Measurements from ENCODE around the gene CASZ1. TPM values are rescaled to one million over a fixed set of nuclear protein-coding genes. Genes with fewer than 3 reads are reported as not detected.

Gene CASZ1
- total and polyA plus RNA-seq, 12 donors = 19.5 to 79.8 (median 64.7) TPM

DNA sequence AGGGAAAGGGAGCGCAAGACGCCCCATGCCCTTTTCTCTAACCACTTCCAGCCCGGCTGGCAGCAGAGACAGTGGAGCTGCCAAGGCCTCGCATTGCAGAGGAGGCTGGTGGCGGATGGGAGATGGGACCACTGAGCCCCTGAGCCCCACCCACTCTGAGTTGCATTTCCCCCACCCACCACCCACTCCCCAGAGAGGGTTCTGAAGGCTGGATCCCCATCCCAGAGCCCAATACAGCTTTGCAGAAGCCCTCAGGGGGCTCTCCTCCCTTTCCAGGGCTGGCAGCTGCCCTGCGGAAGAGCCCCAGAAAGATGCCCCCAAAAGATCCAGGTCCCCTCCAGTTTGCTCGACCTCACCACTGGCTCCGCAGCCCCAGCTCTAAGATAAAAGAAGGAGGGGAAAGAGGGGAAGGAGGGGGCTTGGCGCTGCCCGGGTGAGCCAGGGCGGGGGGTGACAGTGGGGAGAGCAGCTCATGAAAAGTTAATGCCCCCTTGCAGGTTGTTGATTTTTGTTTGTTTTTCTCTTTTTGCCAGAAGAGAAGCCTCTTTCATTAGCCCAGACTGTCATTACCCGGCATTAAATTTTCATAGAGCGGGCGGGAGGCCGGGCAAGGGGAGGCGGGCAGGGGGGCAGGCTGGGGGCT, 38.4 kb upstream of the CASZ1 start:
- peaks cover 0 to 64% (median 40%) of the 10 kb centered on the region in 7 donors for H3K27me3 ChIP-seq
- DNase-seq (no peak), ATAC-seq (no peak)

DNA sequence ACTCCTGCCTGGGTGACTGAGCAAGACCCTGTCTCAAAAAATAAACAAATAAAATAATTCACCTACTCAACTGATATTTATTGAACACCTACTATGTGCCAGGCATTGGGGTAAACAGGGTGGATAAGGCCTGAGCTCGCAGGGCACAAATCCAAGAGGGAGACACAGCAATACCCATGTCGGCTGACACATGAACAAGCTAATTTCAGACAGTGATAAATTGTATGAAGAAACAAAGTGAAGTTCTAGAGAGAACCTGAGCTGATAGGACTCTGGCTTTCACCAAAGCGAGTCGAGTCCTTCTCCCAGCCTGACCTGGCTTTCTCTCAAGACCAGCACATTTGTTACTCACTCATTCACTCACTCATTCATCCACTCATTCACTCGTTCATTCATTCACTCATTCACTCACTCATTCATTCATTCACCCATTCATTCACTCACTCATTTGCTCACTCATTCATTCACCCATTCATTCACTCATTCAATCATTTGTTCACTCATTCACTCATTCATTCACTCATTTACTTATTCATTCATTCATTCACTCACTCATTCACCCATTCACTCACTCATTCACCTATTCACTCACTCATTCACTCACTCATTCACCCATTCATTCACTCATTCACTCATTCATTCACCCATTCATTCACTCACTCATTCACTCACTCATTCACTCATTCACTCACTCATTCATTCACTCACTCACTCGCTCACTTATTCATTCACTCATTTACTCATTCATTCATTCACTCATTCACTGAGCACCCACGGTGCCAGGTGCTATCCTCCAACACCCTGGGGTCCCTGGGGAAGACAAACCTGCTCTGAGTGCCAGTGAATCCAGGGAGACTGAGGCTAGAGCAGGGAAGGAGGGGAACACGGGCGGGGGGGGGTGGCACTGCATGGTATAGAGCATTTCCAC, 37.4 kb upstream of the CASZ1 start:
- intact Hi-C loops (cut with DNase I) = no loop called here
- no peaks in the 10 kb centered on the region for H3K9me3 ChIP-seq
- 73 to 74% methylated on average over 9 of the region's 9 CpGs for WGBS, 2 donors
- TF ChIP-seq, protein P1, sequence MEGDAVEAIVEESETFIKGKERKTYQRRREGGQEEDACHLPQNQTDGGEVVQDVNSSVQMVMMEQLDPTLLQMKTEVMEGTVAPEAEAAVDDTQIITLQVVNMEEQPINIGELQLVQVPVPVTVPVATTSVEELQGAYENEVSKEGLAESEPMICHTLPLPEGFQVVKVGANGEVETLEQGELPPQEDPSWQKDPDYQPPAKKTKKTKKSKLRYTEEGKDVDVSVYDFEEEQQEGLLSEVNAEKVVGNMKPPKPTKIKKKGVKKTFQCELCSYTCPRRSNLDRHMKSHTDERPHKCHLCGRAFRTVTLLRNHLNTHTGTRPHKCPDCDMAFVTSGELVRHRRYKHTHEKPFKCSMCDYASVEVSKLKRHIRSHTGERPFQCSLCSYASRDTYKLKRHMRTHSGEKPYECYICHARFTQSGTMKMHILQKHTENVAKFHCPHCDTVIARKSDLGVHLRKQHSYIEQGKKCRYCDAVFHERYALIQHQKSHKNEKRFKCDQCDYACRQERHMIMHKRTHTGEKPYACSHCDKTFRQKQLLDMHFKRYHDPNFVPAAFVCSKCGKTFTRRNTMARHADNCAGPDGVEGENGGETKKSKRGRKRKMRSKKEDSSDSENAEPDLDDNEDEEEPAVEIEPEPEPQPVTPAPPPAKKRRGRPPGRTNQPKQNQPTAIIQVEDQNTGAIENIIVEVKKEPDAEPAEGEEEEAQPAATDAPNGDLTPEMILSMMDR (IDR thresholded peaks at IDR 0.05) = no peak
- peaks cover 0 to 60% (median 39%) of the 10 kb centered on the region in 7 donors for H3K27me3 ChIP-seq
- no peak for ATAC-seq
- no peak overlapping the region for H3K27ac ChIP-seq
- no peak for DNase-seq
- H3K4me3 ChIP-seq = no peak overlapping the region
- H3K36me3 ChIP-seq = no peaks in the 10 kb centered on the region
- H3K4me1 ChIP-seq = peaks cover 0 to 8% (median 0%) of the 10 kb centered on the region in 9 donors

More for the DNA sequence above, 38.4 kb upstream of the CASZ1 start:
- no peaks in the 10 kb centered on the region for H3K36me3 ChIP-seq
- 41 to 61% methylated on average over 16 of the region's 16 CpGs for WGBS, 2 donors
- intact Hi-C loops (cut with DNase I) = no loop called here
- TF ChIP-seq, protein P1 (IDR thresholded peaks at IDR 0.05) = no peak
- no peak overlapping the region for H3K4me3 ChIP-seq
- peaks cover 0 to 8% (median 0%) of the 10 kb centered on the region in 9 donors for H3K4me1 ChIP-seq
- H3K27ac ChIP-seq = no peak overlapping the region
- no peaks in the 10 kb centered on the region for H3K9me3 ChIP-seq

DNA sequence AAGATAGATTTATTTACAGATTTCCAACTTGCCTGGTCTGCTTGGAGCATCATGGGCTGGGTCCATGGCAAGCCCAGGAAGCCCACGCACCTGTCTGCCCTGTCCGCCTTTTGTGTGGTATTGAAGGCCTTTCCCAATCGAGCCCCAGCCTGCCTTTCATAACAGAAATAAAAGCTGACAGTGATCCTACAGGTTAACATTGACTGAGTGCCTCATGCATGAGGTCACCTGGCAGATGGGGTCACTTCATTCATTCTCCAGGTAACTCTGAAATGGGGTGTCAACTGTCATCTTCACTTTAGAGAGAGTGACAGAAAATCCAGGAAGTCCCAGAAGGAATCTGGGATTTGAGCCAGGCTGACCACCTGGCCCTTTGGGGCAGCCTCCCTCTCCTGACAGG, 36.3 kb upstream of the CASZ1 start:
- Histone ChIP-seq H3K27me3 (peaks cover 0 to 56% (median 34%) of the 10 kb centered on the region in 7 donors), H3K36me3 (no peaks in the 10 kb centered on the region), H3K4me3 (no peak overlapping the region), H3K9me3 (no peaks in the 10 kb centered on the region), H3K27ac (no peak overlapping the region), H3K4me1 (peaks cover 0 to 8% (median 0%) of the 10 kb centered on the region in 9 donors)
- TF ChIP-seq, protein P1 (IDR thresholded peaks at IDR 0.05) = no peak
- 82% methylated on average over 3 of the region's 3 CpGs for WGBS, 2 donors
- ATAC-seq (no peak), DNase-seq (no peak)
- intact Hi-C loops (cut with DNase I) = no loop called here

DNA sequence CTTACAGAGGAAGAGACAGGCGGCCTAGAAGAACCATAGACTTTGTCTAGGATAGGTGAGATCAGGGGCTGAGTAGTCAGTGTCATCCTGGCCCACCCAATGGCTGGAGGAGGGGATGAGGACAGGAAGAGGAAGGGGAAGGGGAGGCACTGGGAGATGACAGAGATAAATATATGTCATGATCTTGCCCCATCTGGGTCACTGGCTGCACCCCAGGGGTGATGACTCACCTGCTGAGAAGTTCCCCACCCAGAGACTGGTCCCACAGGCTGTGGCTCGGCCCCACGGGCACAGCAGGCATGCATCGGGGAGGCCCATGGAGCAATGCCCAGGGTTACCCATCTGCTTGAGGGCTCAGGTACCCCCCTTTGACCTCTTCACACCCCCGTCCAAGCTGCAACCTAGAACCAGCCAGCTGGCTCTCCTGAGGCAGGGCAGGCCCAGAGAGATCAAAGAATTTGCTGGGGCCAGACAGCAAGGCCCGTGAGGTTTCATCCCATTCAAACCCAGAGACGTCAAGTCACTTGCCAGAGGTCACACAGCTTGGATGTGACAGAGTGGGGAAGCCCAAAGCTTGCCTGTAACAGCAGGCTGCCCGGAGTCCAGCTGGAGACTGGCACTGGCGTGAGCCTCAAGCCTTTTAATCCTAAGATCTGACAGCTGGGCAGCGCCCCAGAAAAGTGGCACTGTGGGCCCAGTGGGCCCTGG, 34.7 kb upstream of the CASZ1 start:
- Histone ChIP-seq H3K9me3 (no peaks in the 10 kb centered on the region), H3K27me3 (peaks cover 0 to 47% (median 25%) of the 10 kb centered on the region in 7 donors), H3K27ac (no peak overlapping the region), H3K4me3 (no peak overlapping the region), H3K4me1 (peaks cover 0 to 8% (median 0%) of the 10 kb centered on the region in 9 donors), H3K36me3 (no peaks in the 10 kb centered on the region)
- 79 to 90% methylated on average over 10 of the region's 10 CpGs for WGBS, 2 donors
- TF ChIP-seq, protein P1 (IDR thresholded peaks at IDR 0.05) = no peak
- no peak for DNase-seq
- intact Hi-C loops (cut with DNase I) = no loop called here
- no peak for ATAC-seq
